ENCODE measurements around the gene PIGN.
"Not testable (repeated sequence)": the region's sequence is repeated elsewhere in the genome, so short reads cannot be mapped to it uniquely, and the experiment has no call there.

PIGN gene

GRCh38 chr18:62179213-62179612 is 7.6 kb downstream of the PIGN start:
- Histone ChIP-seq H3K9ac (ENCODE audit: low read depth, low read length) (no peak overlapping the region), H3K27ac (ENCODE audit: low read depth, low read length) (no peak overlapping the region), H3K36me3 (ENCODE audit: control insufficient read depth, insufficient read depth, low read length) (no peaks in the 10 kb centered on the region), H3K9me3 (ENCODE audit: control insufficient read depth, insufficient read depth, low read length) (no peaks in the 10 kb centered on the region), H3K4me1 (ENCODE audit: control insufficient read depth, insufficient read depth, low read length) (no peaks in the 10 kb centered on the region), H3K27me3 (ENCODE audit: control insufficient read depth, insufficient read depth, low read length) (no peaks in the 10 kb centered on the region), H3K4me3 (ENCODE audit: low read depth, low read length) (no peak overlapping the region)

DNA sequence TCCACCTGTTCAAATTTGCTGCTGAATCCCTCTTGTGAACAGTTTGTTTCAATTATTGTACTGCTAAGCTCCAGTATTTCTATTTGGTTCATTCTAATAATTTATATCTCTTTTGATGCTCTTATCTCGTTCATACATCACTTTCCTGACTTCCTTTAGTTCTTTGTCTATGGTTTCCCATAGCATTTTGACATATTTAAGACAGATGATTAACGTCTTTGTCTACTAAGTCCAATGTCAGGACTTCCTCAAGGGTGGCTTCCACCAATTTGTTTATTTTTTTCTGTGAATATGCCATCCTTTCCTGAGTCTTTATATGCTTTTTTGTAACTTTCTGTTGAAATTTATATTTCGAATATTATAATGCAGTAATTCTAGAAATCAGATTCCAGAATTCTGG is 9.6 kb downstream of the PIGN start:
- Histone ChIP-seq H3K36me3 (ENCODE audit: control insufficient read depth, insufficient read depth, low read length) (no peaks in the 10 kb centered on the region), H3K27me3 (ENCODE audit: control insufficient read depth, insufficient read depth, low read length) (no peaks in the 10 kb centered on the region; the same call in 1 of the 2 replicates), H3K9ac (ENCODE audit: low read depth, low read length) (no peak overlapping the region), H3K4me1 (ENCODE audit: control insufficient read depth, insufficient read depth, low read length) (0 out of 2 replicates have a peak, but pooled peaks cover 5% of the 10 kb centered on the region), H3K9me3 (ENCODE audit: control insufficient read depth, insufficient read depth, low read length) (no peaks in the 10 kb centered on the region), H3K4me3 (ENCODE audit: low read depth, low read length) (no peak overlapping the region), H3K27ac (ENCODE audit: low read depth, low read length) (no peak overlapping the region)

DNA sequence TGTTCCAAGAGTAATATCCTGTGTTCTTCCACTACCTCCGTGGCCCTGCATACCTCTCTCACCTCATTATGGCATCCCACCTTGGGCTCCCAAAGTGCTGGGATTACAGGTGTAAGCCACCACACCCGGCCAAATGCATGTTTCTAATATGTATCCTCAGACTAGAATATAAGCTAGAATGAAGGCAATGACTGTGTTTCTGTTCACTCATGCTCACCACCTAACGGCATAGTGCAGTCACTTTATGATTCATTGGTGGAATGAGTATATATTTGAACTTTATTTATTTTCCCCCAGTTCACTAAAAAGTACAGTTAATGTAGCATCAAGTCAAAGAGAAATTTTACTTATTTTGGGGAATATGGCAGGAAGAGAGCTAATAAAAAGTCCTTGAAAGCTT is 11.3 kb downstream of the PIGN start:
- Histone ChIP-seq H3K36me3 (ENCODE audit: control insufficient read depth, insufficient read depth, low read length) (no peaks in the 10 kb centered on the region), H3K4me1 (ENCODE audit: control insufficient read depth, insufficient read depth, low read length) (0 out of 2 replicates have a peak, but pooled peaks cover 5% of the 10 kb centered on the region), H3K27ac (ENCODE audit: low read depth, low read length) (no peak overlapping the region), H3K9me3 (ENCODE audit: control insufficient read depth, insufficient read depth, low read length) (no peaks in the 10 kb centered on the region), H3K4me3 (ENCODE audit: low read depth, low read length) (no peak overlapping the region), H3K27me3 (ENCODE audit: control insufficient read depth, insufficient read depth, low read length) (no peaks in the 10 kb centered on the region; the same call in 1 of the 2 replicates), H3K9ac (ENCODE audit: low read depth, low read length) (no peak overlapping the region)

GRCh38 chr18:62172298-62172697 is 14.6 kb downstream of the PIGN start:
- Histone ChIP-seq H3K4me3 (ENCODE audit: low read depth, low read length) (no peak overlapping the region), H3K4me1 (ENCODE audit: control insufficient read depth, insufficient read depth, low read length) (0 out of 2 replicates have a peak, but pooled peaks cover 5% of the 10 kb centered on the region), H3K9ac (ENCODE audit: low read depth, low read length) (no peak overlapping the region), H3K27me3 (ENCODE audit: control insufficient read depth, insufficient read depth, low read length) (no peaks in the 10 kb centered on the region; the same call in 1 of the 2 replicates), H3K9me3 (ENCODE audit: control insufficient read depth, insufficient read depth, low read length) (no peaks in the 10 kb centered on the region), H3K36me3 (ENCODE audit: control insufficient read depth, insufficient read depth, low read length) (no peaks in the 10 kb centered on the region), H3K27ac (ENCODE audit: low read depth, low read length) (no peak overlapping the region)

GRCh38 chr18:62170857-62171256 is 16.0 kb downstream of the PIGN start:
- H3K4me1 ChIP-seq (ENCODE audit: control insufficient read depth, insufficient read depth, low read length), result 0 out of 2 replicates have a peak, but pooled peaks cover 5% of the 10 kb centered on the region
- no peak overlapping the region for H3K9ac ChIP-seq (ENCODE audit: low read depth, low read length)

GRCh38 chr18:62166524-62166923 is 20.3 kb downstream of the PIGN start:
- not testable (repeated sequence) for H3K4me3 ChIP-seq (ENCODE audit: low read depth, low read length); H3K27ac ChIP-seq (ENCODE audit: low read depth, low read length); H3K9ac ChIP-seq (ENCODE audit: low read depth, low read length); H3K9me3 ChIP-seq (ENCODE audit: control insufficient read depth, insufficient read depth, low read length); H3K27me3 ChIP-seq (ENCODE audit: control insufficient read depth, insufficient read depth, low read length); H3K36me3 ChIP-seq (ENCODE audit: control insufficient read depth, insufficient read depth, low read length); H3K4me1 ChIP-seq (ENCODE audit: control insufficient read depth, insufficient read depth, low read length)

More at GRCh38 chr18:62170857-62171256, 16.0 kb downstream of the PIGN start:
- no peaks in the 10 kb centered on the region; the same call in 1 of the 2 replicates for H3K27me3 ChIP-seq (ENCODE audit: control insufficient read depth, insufficient read depth, low read length)
- no peaks in the 10 kb centered on the region for H3K36me3 ChIP-seq (ENCODE audit: control insufficient read depth, insufficient read depth, low read length)
- no peak overlapping the region for H3K27ac ChIP-seq (ENCODE audit: low read depth, low read length)
- no peak overlapping the region for H3K4me3 ChIP-seq (ENCODE audit: low read depth, low read length)
- no peaks in the 10 kb centered on the region for H3K9me3 ChIP-seq (ENCODE audit: control insufficient read depth, insufficient read depth, low read length)

GRCh38 chr18:62165583-62165982 is 21.3 kb downstream of the PIGN start:
- Histone ChIP-seq H3K27ac (ENCODE audit: low read depth, low read length) (no peak overlapping the region), H3K9me3 (ENCODE audit: control insufficient read depth, insufficient read depth, low read length) (no peaks in the 10 kb centered on the region), H3K4me1 (ENCODE audit: control insufficient read depth, insufficient read depth, low read length) (peaks cover 9% of the 10 kb centered on the region; the same call in 1 of the 2 replicates), H3K27me3 (ENCODE audit: control insufficient read depth, insufficient read depth, low read length) (no peaks in the 10 kb centered on the region; the same call in 1 of the 2 replicates), H3K4me3 (ENCODE audit: low read depth, low read length) (no peak overlapping the region), H3K9ac (ENCODE audit: low read depth, low read length) (no peak overlapping the region), H3K36me3 (ENCODE audit: control insufficient read depth, insufficient read depth, low read length) (no peaks in the 10 kb centered on the region)

DNA sequence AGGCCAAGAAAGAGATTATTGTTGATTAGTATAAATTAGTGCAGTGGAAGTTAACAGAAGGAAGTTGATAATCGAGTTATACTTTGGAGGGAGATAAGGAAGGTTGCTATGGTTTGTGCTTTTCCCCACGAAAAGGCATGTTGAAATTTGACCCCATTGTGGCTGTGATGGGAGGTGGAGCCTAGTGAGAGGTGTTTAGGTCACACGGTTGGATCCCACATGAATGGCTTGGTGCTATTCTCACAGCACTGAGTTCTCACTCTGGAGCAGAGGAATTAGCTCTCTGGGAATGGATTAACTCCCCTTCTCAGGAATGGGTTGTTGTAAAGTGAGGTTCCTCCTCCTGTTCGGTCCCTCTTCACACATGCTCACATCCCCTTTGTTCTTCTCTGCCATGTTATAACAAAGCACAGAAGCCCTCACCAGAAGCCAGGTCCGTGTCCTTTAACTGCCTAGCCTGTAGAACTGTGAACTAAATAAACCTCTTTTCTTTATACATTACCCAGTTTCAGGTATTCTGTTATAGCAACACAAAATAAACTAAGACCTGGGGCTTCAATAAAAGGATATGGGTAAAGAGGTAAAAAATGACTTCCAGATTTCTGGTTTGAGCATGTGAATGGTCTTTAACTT is 21.9 kb downstream of the PIGN start:
- Histone ChIP-seq H3K4me3 (ENCODE audit: low read depth, low read length) (no peak overlapping the region), H3K4me1 (ENCODE audit: control insufficient read depth, insufficient read depth, low read length) (peaks cover 9% of the 10 kb centered on the region; the same call in 1 of the 2 replicates), H3K9ac (ENCODE audit: low read depth, low read length) (no peak overlapping the region), H3K9me3 (ENCODE audit: control insufficient read depth, insufficient read depth, low read length) (no peaks in the 10 kb centered on the region), H3K27me3 (ENCODE audit: control insufficient read depth, insufficient read depth, low read length) (no peaks in the 10 kb centered on the region), H3K36me3 (ENCODE audit: control insufficient read depth, insufficient read depth, low read length) (no peaks in the 10 kb centered on the region), H3K27ac (ENCODE audit: low read depth, low read length) (no peak overlapping the region)

- Histone ChIP-seq H3K27ac (ENCODE audit: low read depth, low read length) (no peak overlapping the region), H3K4me1 (ENCODE audit: control insufficient read depth, insufficient read depth, low read length) (peaks cover 9% of the 10 kb centered on the region; the same call in 1 of the 2 replicates), H3K27me3 (ENCODE audit: control insufficient read depth, insufficient read depth, low read length) (no peaks in the 10 kb centered on the region), H3K9ac (ENCODE audit: low read depth, low read length) (no peak overlapping the region), H3K4me3 (ENCODE audit: low read depth, low read length) (no peak overlapping the region), H3K36me3 (ENCODE audit: control insufficient read depth, insufficient read depth, low read length) (no peaks in the 10 kb centered on the region), H3K9me3 (ENCODE audit: control insufficient read depth, insufficient read depth, low read length) (no peaks in the 10 kb centered on the region)
These were observed 22.5 kb downstream of the PIGN start for GRCh38 chr18:62164310-62164709.

GRCh38 chr18:62157843-62158242 is 29.0 kb downstream of the PIGN start:
- H3K36me3 ChIP-seq (ENCODE audit: control insufficient read depth, insufficient read depth, low read length), result no peaks in the 10 kb centered on the region
- no peaks in the 10 kb centered on the region for H3K9me3 ChIP-seq (ENCODE audit: control insufficient read depth, insufficient read depth, low read length)
- H3K27ac ChIP-seq (ENCODE audit: low read depth, low read length), result no peak overlapping the region
- H3K4me3 ChIP-seq (ENCODE audit: low read depth, low read length), result no peak overlapping the region
- H3K4me1 ChIP-seq (ENCODE audit: control insufficient read depth, insufficient read depth, low read length), result peaks cover 4% of the 10 kb centered on the region; the same call in 1 of the 2 replicates
- no peaks in the 10 kb centered on the region for H3K27me3 ChIP-seq (ENCODE audit: control insufficient read depth, insufficient read depth, low read length)
- H3K9ac ChIP-seq (ENCODE audit: low read depth, low read length), result no peak overlapping the region

DNA sequence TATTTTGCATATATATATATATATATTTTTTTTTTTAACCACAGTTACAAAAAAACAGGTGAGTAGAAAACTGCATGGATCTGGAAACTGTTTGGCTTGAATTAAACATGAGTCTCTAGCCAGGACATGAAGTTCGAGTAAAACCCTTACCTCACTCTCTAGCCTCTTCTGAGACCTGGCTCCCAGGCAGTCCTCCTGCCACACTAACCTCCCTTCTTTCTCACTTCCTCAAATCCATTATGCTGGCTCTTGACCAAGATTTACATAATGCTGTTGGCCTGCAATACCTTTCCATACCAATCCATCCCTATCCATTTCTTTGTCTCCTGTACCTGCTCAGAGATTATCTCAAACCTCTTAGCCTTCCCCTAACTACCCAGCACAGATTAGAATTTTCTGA is 34.0 kb downstream of the PIGN start:
- Histone ChIP-seq H3K27me3 (ENCODE audit: control insufficient read depth, insufficient read depth, low read length) (no peaks in the 10 kb centered on the region), H3K27ac (ENCODE audit: low read depth, low read length) (no peak overlapping the region), H3K4me1 (ENCODE audit: control insufficient read depth, insufficient read depth, low read length) (peaks cover under 1% of the 10 kb centered on the region; the same call in 1 of the 2 replicates), H3K9me3 (ENCODE audit: control insufficient read depth, insufficient read depth, low read length) (no peaks in the 10 kb centered on the region), H3K9ac (ENCODE audit: low read depth, low read length) (no peak overlapping the region), H3K36me3 (ENCODE audit: control insufficient read depth, insufficient read depth, low read length) (no peaks in the 10 kb centered on the region; the same call in 1 of the 2 replicates), H3K4me3 (ENCODE audit: low read depth, low read length) (no peak overlapping the region)

Measured in HUES48 (cell line).